Effector memory CD4-positive, alpha-beta T cell (primary cell): ENCODE measurements around the gene SLC6A19.
"Not testable (repeated sequence)": the region's sequence is repeated elsewhere in the genome, so short reads cannot be mapped to it uniquely, and the experiment has no call there.

ENCODE experiments used
- DNase-seq, 3 donors: peaks; one replicate each; pipeline ENCODE4 v3.0.0-alpha.2; 2020
- H3K27ac ChIP-seq: 2 replicates; pipeline ENCODE4 v1.7.0; 2013; ENCODE audit warnings: mild to moderate bottlenecking, low read length, moderate library complexity; ENCODE audit not compliant: insufficient read depth, poor library complexity, severe bottlenecking
- H3K27me3 ChIP-seq: replicated peaks from 2 replicates; pipeline ENCODE4 v1.7.0; 2013; ENCODE audit warnings: mild to moderate bottlenecking, low read length; ENCODE audit not compliant: insufficient read depth, control insufficient read depth, poor library complexity, severe bottlenecking
- H3K36me3 ChIP-seq: 2 replicates; pipeline ENCODE4 v1.7.0; 2013; ENCODE audit warnings: mild to moderate bottlenecking, low read length, moderate library complexity; ENCODE audit not compliant: control insufficient read depth, insufficient read depth
- H3K4me1 ChIP-seq: 2 replicates; pipeline ENCODE4 v1.7.0; 2013; ENCODE audit warnings: low read length, mild to moderate bottlenecking; ENCODE audit not compliant: control insufficient read depth, insufficient read depth, poor library complexity, severe bottlenecking
- H3K4me3 ChIP-seq: 2 replicates; pipeline ENCODE4 v1.7.0; 2013; ENCODE audit warnings: low read length, low read depth, mild to moderate bottlenecking; ENCODE audit not compliant: insufficient read depth, poor library complexity, severe bottlenecking
- H3K9me3 ChIP-seq: 2 replicates; pipeline ENCODE4 v1.7.0; 2013; ENCODE audit warnings: mild to moderate bottlenecking, low read length, moderate library complexity; ENCODE audit not compliant: control insufficient read depth
- total RNA-seq, 3 donors: gene quantifications; one replicate each; lab custom pipeline; 2026; lab: John Stamatoyannopoulos, UW

Gene SLC6A19
- 0 reads per million in 3 donors for total RNA-seq

- no peak within 1 kb of the TSS for H3K4me3 ChIP-seq
- H3K9me3 ChIP-seq: no peaks in the 10 kb centered on the region
- no peaks in the 10 kb centered on the region for H3K4me1 ChIP-seq
- no peak within 1 kb of the TSS for H3K27ac ChIP-seq
- no peaks in the 10 kb centered on the region for H3K27me3 ChIP-seq
- no peak for DNase-seq
- H3K36me3 ChIP-seq: no peaks in the 10 kb centered on the region
Measured at GRCh38 chr5:1201327-1202025, at the start of gene SLC6A19. TSS of gene SLC6A19 (plus strand) at chr5:1201595. CDS start at chr5:1201651, 56 bp downstream.

GRCh38 chr5:1152156-1152555, 49.2 kb upstream of the SLC6A19 start:
- no peaks in the 10 kb centered on the region for H3K9me3 ChIP-seq
- no peaks in the 10 kb centered on the region for H3K36me3 ChIP-seq
- no peaks in the 10 kb centered on the region for H3K4me1 ChIP-seq
- no peak overlapping the region for H3K4me3 ChIP-seq
- no peak overlapping the region for H3K27ac ChIP-seq
- peaks cover 18% of the 10 kb centered on the region for H3K27me3 ChIP-seq
- no peak for DNase-seq

GRCh38 chr5:1152771-1153282, 48.6 kb upstream of the SLC6A19 start:
- no peak for DNase-seq
- Histone ChIP-seq H3K4me1 (no peaks in the 10 kb centered on the region), H3K36me3 (no peaks in the 10 kb centered on the region), H3K9me3 (no peaks in the 10 kb centered on the region), H3K27me3 (peaks cover 18% of the 10 kb centered on the region), H3K27ac (no peak overlapping the region), H3K4me3 (no peak overlapping the region)

DNA sequence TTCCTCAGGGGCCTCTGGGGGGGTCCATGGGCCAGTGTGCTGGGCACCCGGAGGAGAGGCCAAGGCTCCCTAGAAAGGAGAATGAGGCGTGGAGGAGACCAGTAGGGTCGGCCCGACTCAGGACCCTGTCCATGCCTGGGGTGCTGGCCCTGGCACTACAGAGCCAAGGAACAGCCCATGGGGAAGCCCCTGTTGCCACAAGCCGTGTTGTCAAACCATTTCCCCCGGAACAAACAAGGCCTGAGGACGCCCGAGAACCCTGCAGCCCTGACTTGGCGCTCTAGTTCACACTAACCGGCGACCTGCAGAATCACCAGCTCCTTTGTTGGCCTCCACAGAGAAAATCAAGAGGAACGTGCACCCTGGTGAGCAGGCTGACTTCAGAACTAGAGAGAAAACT, 48.0 kb upstream of the SLC6A19 start:
- Histone ChIP-seq H3K4me3 (no peak overlapping the region), H3K9me3 (no peaks in the 10 kb centered on the region), H3K27ac (no peak overlapping the region), H3K4me1 (no peaks in the 10 kb centered on the region), H3K27me3 (peaks cover 18% of the 10 kb centered on the region), H3K36me3 (no peaks in the 10 kb centered on the region)
- no peak for DNase-seq

GRCh38 chr5:1155191-1156032, 46.0 kb upstream of the SLC6A19 start:
- Histone ChIP-seq H3K4me3 (no peak overlapping the region), H3K4me1 (no peaks in the 10 kb centered on the region), H3K27ac (no peak overlapping the region), H3K27me3 (peaks cover 18% of the 10 kb centered on the region), H3K9me3 (no peaks in the 10 kb centered on the region), H3K36me3 (no peaks in the 10 kb centered on the region)
- no peak for DNase-seq

GRCh38 chr5:1156033-1156753, 45.2 kb upstream of the SLC6A19 start:
- H3K4me1 ChIP-seq: no peaks in the 10 kb centered on the region
- peaks cover 18% of the 10 kb centered on the region for H3K27me3 ChIP-seq
- H3K4me3 ChIP-seq: no peak overlapping the region
- H3K9me3 ChIP-seq: no peaks in the 10 kb centered on the region
- no peaks in the 10 kb centered on the region for H3K36me3 ChIP-seq
- DNase-seq: no peak
- no peak overlapping the region for H3K27ac ChIP-seq

DNA sequence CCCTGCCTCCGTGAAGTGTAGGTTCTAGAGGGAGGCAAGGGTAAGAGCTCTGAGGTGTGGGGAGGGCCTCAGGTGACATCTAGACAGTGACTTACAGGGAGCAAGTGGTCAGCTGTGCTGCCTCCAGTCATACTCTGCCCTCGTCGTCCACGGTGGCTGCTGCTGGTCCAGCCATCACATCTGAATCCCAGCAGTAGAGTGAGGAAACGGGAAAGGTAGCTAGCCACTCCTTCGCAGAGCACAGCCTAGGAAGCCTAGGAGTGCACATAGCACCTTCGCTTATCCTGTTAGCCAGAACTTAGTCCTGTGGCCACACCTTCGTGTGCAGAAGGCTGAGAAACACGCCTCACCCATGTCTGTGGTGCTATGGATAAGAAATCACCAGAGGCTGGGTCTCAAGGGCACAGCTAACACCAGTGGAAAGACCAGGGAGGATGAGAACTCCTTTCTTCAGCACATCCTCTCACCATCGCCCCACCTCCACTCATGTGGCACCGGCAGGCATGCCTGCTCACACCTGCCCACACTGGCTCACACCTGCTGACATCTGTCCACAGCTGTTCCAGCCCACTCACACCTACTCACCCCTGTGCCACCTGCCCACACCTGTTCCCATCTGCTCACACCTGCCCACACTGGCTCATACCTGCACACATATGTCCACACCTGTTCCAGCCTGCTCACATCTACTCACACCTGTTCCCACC, 44.5 kb upstream of the SLC6A19 start:
- no peaks in the 10 kb centered on the region for H3K36me3 ChIP-seq
- no peak for DNase-seq
- H3K4me1 ChIP-seq: no peaks in the 10 kb centered on the region
- no peak overlapping the region for H3K4me3 ChIP-seq
- H3K9me3 ChIP-seq: no peaks in the 10 kb centered on the region
- H3K27ac ChIP-seq: no peak overlapping the region
- H3K27me3 ChIP-seq: peaks cover 18% of the 10 kb centered on the region

GRCh38 chr5:1157461-1157986, 43.9 kb upstream of the SLC6A19 start:
- not testable (repeated sequence) for H3K4me1 ChIP-seq, DNase-seq

DNA sequence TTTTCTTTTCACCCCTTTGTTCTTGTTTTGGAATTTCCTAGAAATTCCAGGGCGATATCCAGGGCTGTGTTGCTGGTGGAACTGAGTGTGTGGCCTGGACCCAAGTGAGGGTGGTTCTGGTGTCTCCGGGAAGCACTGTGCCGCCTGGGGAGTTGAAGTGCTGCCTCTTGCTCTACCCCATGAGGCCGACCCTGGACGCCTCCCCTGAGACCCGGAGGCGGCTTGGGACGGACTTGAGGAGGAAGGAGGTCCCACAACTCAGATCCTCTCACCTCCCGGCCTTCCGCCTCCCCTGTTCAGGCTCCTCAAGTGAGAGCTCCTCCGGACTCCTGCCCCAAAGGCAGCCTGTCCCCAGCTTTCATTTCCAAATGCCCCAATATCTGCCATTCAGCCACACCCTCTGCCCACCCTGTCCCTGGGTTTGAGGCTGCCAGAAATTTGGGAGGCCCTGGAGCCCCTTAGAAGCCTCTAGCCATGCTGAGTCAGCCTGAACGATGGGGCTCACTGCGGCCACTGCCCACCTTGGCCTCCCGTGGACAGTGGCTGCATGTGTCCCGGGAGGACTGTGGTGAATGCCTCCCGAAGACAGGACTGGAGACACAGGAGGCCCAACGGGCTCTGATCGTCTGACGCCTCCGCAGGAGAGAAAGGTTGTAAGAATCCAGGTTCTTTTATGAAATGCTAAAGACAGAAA, 42.6 kb upstream of the SLC6A19 start:
- Histone ChIP-seq H3K36me3 (no peaks in the 10 kb centered on the region), H3K27me3 (peaks cover 13% of the 10 kb centered on the region), H3K4me1 (no peaks in the 10 kb centered on the region), H3K4me3 (no peak overlapping the region), H3K27ac (no peak overlapping the region), H3K9me3 (no peaks in the 10 kb centered on the region)
- no peak for DNase-seq

More at GRCh38 chr5:1157461-1157986, 43.9 kb upstream of the SLC6A19 start:
- not testable (repeated sequence) for H3K27ac ChIP-seq, H3K36me3 ChIP-seq, H3K4me3 ChIP-seq, H3K9me3 ChIP-seq
- H3K27me3 ChIP-seq: peaks cover 15% of the 10 kb centered on the region
